HepG2 (cell line): ENCODE data around the gene CYP27B1. TPM values are rescaled to one million over a fixed set of nuclear protein-coding genes. Genes with fewer than 3 reads are reported as not detected.

Source experiments
- ATAC-seq: fragments of 200-7000 bp; cut with Tn5 transposase; 3 replicates; pipeline ENCODE4 v1.9.1; 2020; ENCODE audit warnings: mild to moderate bottlenecking, moderate library complexity
- BruUV-seq: library from RNA; stranded (reverse); fragments of 400-500 nt; replicated peaks from 2 replicates; lab custom pipeline; 2021; lab: Mats Ljungman, UMichigan
- CTCF ChIA-PET: fragments of 300-600 bp; formaldehyde crosslinking; extraction: SDS; loops from one replicate; lab custom pipeline; 2021; ENCODE audit warnings: low total read pairs, inconsistent platforms, low intra/inter-chr PET ratio; lab: Yijun Ruan, JAX
- POLR2A ChIA-PET: fragments of 350-600 bp; sonication (Branson Sonifier 250); formaldehyde crosslinking; loops from one replicate; lab custom pipeline; 2020; ENCODE audit warnings: antibody characterized with exemption, inconsistent platforms; lab: Yijun Ruan, JAX
- DNase-seq: peaks from one replicate; pipeline ENCODE4 v3.0.0-alpha.2; 2015; ENCODE audit warnings: low spot score
- FAIRE-seq: peaks from 3 replicates; lab custom pipeline; 2011; peaks lifted over from hg19 to GRCh38; lab: Jason Lieb, UNC
- H2AFZ ChIP-seq: one replicate; pipeline ENCODE4 v1.6.1; 2011; ENCODE audit warnings: low read length, inconsistent platforms
- H3K27ac ChIP-seq: fragments of 300-600 bp; 3 replicates; pipeline ENCODE4 v1.8.0; 2011; ENCODE audit warnings: mixed run types, mild to moderate bottlenecking, mixed read lengths, low read length, inconsistent platforms; ENCODE audit not compliant: insufficient read depth; ENCODE audit errors: extremely low read length
- H3K27me3 ChIP-seq, 2 experiments: fragments of 200-600 bp in 1 of 2; 2 replicates in 1 of 2; 3 replicates in 1 of 2; pipeline versions ENCODE4 v1.6.0 to v1.8.0; 2011; ENCODE audit warnings: low read length in 2 of 2, mild to moderate bottlenecking in 2 of 2, moderate library complexity in 2 of 2, inconsistent platforms in 1 of 2; ENCODE audit not compliant: insufficient read depth in 2 of 2, control insufficient read depth in 1 of 2
- H3K36me3 ChIP-seq, 2 experiments: fragments of 200-600 bp in 1 of 2; replicated peaks in 1 of 2; 2 replicates in 1 of 2; 3 replicates in 1 of 2; pipeline versions ENCODE4 v1.5.1 to v1.8.0; 2011; ENCODE audit warnings: low read length in 2 of 2, inconsistent platforms in 1 of 2; ENCODE audit not compliant: insufficient read depth in 2 of 2, control insufficient read depth in 1 of 2
- H3K4me1 ChIP-seq: 2 replicates; pipeline ENCODE4 v1.5.1; 2012; ENCODE audit warnings: low read length, inconsistent platforms; ENCODE audit not compliant: insufficient read depth
- H3K4me2 ChIP-seq: 2 replicates; pipeline ENCODE4 v1.6.0; 2011; ENCODE audit warnings: low read depth, low read length, inconsistent platforms
- H3K4me3 ChIP-seq, 3 experiments: fragments of 200-600 bp in 1 of 3; sonication (generic), shearing (Covaris generic) in 1 of 3; replicated peaks in 1 of 3; 2 replicates each; pipeline ENCODE4 v1.5.1; 2011 to 2016; ENCODE audit warnings: low read length in 3 of 3, inconsistent platforms in 2 of 3, low read depth in 2 of 3, mild to moderate bottlenecking in 2 of 3, control low read depth in 1 of 3, mixed read lengths in 1 of 3; ENCODE audit not compliant: insufficient read depth in 1 of 3
- H3K79me2 ChIP-seq: one replicate; pipeline ENCODE4 v1.6.1; 2011; ENCODE audit warnings: low read length, inconsistent platforms; ENCODE audit not compliant: insufficient read depth
- H3K9ac ChIP-seq: 2 replicates; pipeline ENCODE4 v1.6.0; 2011; ENCODE audit warnings: mild to moderate bottlenecking, low read depth, low read length, inconsistent platforms; ENCODE audit not compliant: insufficient read depth
- H3K9me3 ChIP-seq: 2 replicates; pipeline ENCODE4 v1.5.1; 2012; ENCODE audit warnings: mild to moderate bottlenecking, low read length
- H4K20me1 ChIP-seq: 2 replicates; pipeline ENCODE4 v1.6.0; 2011; ENCODE audit warnings: inconsistent platforms, mild to moderate bottlenecking, low read length, moderate library complexity; ENCODE audit not compliant: insufficient read depth
- ZBTB40 ChIP-seq, 2 experiments: fragments of 450-650 bp in 1 of 2; sonication (generic) in 1 of 2; formaldehyde crosslinking in 1 of 2; IDR thresholded peaks; 2 replicates each; pipeline versions ENCODE4 v1.6.1 to v1.8.0; 2016 to 2022; ENCODE audit warnings: antibody characterized with exemption in 1 of 2, mild to moderate bottlenecking in 1 of 2, missing genetic modification reagents in 1 of 2
- WGBS: methylation state at CpG from one replicate; pipeline ENCODE4 v1.1.6; 2017; ENCODE audit warnings: low lambda C conversion rate; 5-methylcytosine and 5-hydroxymethylcytosine counted together
- in situ Hi-C: cut with HindIII; loops from 2 replicates; pipeline ENCODE4 v1.10.0; 2017; ENCODE audit warnings: low pct_unique_long_range_greater_than_20kb; ENCODE audit not compliant: extremely low pct_ligation_motif_present
- intact Hi-C: fragments of 100-400 bp; cut with micrococcal nuclease; formaldehyde crosslinking; loops from one replicate; pipeline ENCODE4 v1.10.0; 2022; ENCODE audit not compliant: unreplicated experiment
- polyA plus RNA-seq, 8 experiments: library from polyadenylated mRNA; depleted of rRNA in 3 of 8; stranded (reverse) in 7 of 8; unstranded in 1 of 8; fragments of >200 nt; fragmentation: Illumina TruSeq in 4 of 8; extraction: Trizol in 4 of 8; gene quantifications; 2 replicates each; pipeline versions ENCODE4 v1.2.1 to v1.2.3, GENCODE V29; 2011 to 2016; ENCODE audit warnings: low read depth in 4 of 8, missing spikeins in 1 of 8, mixed read lengths in 1 of 8; ENCODE audit not compliant: insufficient read depth in 1 of 8
- total RNA-seq, 5 experiments: library from RNA; depleted of rRNA; stranded (reverse); fragments of >200 nt; fragmentation: Illumina TruSeq; extraction: Trizol; gene quantifications; 2 replicates each; pipeline ENCODE4 v1.2.3, GENCODE V29; 2016; ENCODE audit warnings: low read depth in 1 of 5
- TF ChIP-seq, protein P1 (sequence below): IDR thresholded peaks from 2 replicates; pipeline ENCODE4 v1.6.1; 2016; ENCODE audit warnings: missing compliant biosample characterization, missing genetic modification reagents, borderline replicate concordance

Gene CYP27B1
- total and polyA plus RNA-seq, 2 of the 13 experiments (the other 11 are each of a cell fraction or from before 2014, with no cell fraction given), result 2.3 to 3.0 TPM

GRCh38 chr12:57741413-57741789 lies 25.5 kb downstream of the CYP27B1 start:
- BruUV-seq, result no TSS peak
- WGBS, result no CpG with 5 or more reads among the region's 1 CpG
- no peak overlapping the region for H2AFZ ChIP-seq
- TF ChIP-seq, protein P1, sequence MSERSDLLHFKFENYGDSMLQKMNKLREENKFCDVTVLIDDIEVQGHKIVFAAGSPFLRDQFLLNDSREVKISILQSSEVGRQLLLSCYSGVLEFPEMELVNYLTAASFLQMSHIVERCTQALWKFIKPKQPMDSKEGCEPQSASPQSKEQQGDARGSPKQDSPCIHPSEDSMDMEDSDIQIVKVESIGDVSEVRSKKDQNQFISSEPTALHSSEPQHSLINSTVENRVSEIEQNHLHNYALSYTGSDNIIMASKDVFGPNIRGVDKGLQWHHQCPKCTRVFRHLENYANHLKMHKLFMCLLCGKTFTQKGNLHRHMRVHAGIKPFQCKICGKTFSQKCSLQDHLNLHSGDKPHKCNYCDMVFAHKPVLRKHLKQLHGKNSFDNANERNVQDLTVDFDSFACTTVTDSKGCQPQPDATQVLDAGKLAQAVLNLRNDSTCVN, result no peak
- TF ChIP-seq ZBTB40 (IDR thresholded peaks at IDR 0.05), result no peak
- TF ChIP-seq ZBTB40 (CRISPR knock-in tag; IDR thresholded peaks at IDR 0.05), result no peak
- no peak for FAIRE-seq
- peaks cover 0 to 9% of the 10 kb centered on the region in 2 experiments; a peak in 2 of 5 replicates for H3K36me3 ChIP-seq
- H3K79me2 ChIP-seq, result peaks cover 10% of the 10 kb centered on the region
- no peaks in the 10 kb centered on the region for H3K9me3 ChIP-seq
- ChIA-PET POLR2A (no interaction called here), CTCF (no interaction called here)
- H3K9ac ChIP-seq, result no peak overlapping the region
- H3K4me2 ChIP-seq, result peak overlapping the region; percentile 54
- H3K4me3 ChIP-seq, result no peak overlapping the region
- H4K20me1 ChIP-seq, result no peaks in the 10 kb centered on the region
- peaks cover 9 to 41% of the 10 kb centered on the region in 2 experiments; a peak in 4 of 5 replicates for H3K27me3 ChIP-seq
- in situ Hi-C loops, result no loop called here
- no peak for DNase-seq
- no peak for ATAC-seq
- no peak overlapping the region for H3K27ac ChIP-seq
- intact Hi-C loops, result no loop called here
- peaks cover 57% of the 10 kb centered on the region for H3K4me1 ChIP-seq
